NCI-H510A treated with DMSO at 0.1 percent for 48 hours (cell line): ENCODE data around the gene ESCO1.
"Not testable (repeated sequence)": the region's sequence is repeated elsewhere in the genome, so short reads cannot be mapped to it uniquely, and the experiment has no call there.

ENCODE experiments used
- DNase-seq: peaks from one replicate; lab custom pipeline; 2025; lab: John Stamatoyannopoulos, UW

The ESCO1 gene

DNA sequence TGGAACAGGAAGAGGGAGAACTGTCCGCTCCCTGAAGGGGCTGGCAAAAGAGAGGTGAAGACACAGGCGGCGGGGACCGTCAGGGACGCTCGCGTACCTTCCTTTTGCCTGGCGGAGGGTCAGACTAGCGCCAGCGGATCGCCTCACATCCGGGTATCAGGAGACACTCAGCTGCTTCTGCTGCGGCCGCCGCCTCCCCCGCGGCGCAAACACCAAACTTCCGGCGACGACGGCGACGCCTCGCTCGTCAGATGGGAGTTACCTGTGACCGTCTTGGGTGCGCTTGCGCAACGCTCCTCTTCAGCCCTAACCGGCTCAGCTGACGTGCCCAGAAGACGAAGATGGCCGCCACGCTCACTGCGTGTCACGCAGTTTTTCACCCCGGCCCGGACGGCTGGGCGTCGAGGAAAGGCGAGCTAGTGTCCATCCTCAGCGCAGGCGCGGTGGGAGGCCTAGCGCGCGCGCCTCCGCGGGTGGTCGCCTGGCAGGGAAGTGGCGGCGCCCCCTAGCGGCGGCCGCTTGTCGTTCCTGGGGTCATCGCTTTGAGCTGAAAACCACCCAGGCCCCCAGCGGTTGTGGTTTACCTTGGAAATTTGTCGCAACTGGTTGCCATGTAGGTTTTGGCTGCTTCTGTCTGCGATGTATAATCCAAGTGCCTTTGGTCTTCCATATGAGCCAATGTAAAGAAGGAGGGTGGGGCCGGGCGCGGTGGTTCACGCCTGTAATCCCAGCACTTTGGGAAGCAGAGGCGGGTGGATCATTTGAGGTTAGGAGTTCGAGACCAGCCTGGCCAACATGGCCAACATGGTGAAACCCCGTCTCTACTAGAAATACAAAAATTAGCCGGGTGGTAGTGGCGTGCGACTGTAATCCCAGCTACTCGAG, at the start of gene ESCO1:
Gene ESCO1 (minus strand): TSS at position 179 of the 885 bp plus-strand sequence. CDS start 25,861 bp downstream, outside the sequence.
- DNase-seq, result peak; percentile 82

- not testable (repeated sequence) for DNase-seq
Observed at GRCh38 chr18:21640375-21640774, 39.9 kb upstream of the ESCO1 start.

- DNase-seq, result no peak
Observed at GRCh38 chr18:21638822-21639221, 38.3 kb upstream of the ESCO1 start.

GRCh38 chr18:21636769-21637168, 36.3 kb upstream of the ESCO1 start:
- no peak for DNase-seq

DNA sequence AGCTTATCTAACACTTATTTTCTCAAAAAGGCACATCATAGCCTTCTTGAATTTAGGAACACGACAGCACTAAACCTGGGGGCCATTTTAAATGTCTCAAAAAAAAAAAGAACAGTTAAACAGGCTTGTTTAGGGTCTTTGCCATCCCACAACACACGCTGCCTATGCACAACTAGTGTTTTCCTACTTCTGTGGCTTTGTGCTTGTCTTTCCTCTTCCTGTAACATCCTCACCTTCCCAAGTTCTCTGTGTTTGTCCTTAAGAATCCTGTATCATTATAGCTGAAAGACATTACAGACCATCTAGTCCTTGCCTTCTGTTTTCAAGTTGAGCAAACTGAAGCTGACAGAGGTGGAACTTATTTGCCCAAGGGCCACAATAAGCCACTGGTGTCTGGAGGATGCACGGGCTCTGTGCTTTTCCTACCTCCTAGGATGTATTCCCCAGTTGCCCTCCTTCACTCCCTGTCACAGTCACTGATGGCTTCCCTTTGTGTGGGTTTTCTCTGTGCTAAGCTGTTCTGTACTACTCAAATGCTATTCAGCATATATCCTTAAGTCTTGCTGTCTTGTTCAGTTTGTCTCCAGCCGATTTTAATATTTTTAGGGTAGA, 34.2 kb upstream of the ESCO1 start:
- DNase-seq, result no peak

DNA sequence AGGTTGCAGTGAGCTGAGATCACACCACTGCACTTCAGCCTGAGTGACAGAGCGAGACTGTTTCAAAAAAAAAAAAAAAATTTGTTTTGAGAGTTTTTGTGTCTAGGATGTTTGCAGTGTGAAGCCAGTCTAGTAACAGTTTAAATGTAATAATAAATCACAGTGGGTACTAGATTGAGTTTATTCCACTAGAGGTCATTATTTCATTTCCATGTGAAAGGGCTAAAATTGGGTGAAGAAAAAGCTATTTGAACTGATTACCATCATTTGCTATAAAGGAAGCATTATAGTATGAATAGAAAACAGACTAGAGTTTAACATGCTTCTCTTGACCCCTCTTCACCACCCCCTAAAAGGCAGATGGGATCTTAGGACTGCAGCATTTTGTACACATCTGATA, 31.9 kb upstream of the ESCO1 start:
- DNase-seq, result no peak

- DNase-seq, result no peak
Observed at GRCh38 chr18:21629089-21629832, 28.8 kb upstream of the ESCO1 start.

GRCh38 chr18:21621640-21622039, 21.1 kb upstream of the ESCO1 start:
- DNase-seq, result not testable (repeated sequence)

DNA sequence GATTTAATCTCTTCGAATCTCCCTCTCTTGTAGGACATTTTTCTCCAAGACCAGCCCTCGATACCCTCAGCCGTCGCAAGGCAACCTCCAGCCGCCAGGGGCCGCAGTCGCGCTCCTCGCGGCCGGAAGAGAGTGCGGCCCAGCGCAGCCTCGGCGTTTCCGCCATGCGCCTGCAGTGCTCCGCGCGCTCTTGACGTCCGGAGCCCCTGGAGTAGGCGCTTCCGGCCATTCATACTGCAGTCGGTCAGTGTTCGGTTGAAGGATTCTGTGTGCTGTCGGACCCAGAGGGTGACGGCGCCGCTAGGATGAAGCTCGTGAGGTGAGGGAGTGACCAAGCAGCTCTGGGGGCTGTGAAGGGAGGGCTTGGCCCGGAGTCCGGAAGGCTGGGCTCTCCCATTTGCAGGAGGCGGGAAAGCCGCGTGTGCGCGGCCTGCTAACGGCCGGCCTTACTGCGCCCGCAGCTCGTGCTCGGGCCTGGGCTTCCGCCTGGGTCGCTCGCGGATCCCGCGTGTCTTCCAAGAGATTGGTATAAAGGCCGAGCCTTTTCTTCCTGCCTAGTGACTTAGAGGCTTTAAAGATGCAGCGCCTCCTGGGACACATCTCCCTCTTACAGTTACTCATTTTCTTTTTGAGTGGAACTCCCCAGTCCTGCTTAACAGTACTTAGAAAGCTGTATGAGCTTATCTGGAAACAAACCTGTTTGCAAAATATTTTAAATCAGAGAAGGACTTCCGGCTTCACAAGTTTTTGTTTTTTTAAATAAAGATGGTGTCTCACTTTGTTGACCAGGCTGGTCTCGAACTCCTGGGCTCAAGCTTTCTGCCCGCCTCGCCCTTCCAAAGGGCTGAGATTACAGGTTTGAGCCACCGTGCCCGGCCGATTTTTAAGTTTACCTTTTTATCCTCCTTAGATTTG, 11.9 kb upstream of the ESCO1 start, which contains the start of gene SNRPD1:
Gene SNRPD1 (plus strand): TSS at position 190 of the 915 bp plus-strand sequence. CDS start 116 bp downstream, at position 306.
- DNase-seq, result peak; percentile 56

DNA sequence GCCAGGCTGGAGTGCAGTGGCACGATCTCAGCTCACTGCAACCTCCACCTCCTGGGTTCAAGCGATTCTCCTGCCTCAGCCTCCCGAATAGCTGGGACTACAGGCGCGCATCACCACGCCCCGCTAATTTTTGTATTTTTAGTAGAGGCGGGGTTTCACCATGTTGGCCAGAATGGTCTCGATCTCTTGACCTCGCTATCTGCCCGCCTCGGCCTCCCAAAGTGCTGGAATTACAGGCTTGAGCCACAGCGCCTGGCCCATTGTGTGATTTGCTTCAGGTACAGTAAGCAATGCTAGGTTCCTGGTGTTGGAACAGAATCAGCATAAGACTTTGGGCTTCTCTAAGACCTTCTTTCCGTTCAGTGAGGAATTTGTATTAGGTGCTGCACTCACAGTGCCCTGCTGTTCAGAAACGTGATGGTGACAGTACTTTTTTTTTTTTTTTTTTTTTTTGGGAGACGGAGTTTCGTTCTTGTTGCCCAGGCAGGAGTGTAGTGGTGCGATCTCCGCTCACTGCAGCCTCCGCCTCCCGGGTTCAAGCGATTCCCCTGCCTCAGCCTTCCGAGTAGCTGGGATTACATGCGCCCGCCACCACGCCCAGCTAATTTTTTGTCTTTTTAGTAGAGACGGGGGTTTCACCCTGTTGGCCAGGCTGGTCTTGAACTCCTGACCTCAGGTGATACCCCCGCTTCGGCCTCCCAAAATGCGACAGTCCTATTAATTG, 11.1 kb upstream of the ESCO1 start:
- DNase-seq, result not testable (repeated sequence)

DNA sequence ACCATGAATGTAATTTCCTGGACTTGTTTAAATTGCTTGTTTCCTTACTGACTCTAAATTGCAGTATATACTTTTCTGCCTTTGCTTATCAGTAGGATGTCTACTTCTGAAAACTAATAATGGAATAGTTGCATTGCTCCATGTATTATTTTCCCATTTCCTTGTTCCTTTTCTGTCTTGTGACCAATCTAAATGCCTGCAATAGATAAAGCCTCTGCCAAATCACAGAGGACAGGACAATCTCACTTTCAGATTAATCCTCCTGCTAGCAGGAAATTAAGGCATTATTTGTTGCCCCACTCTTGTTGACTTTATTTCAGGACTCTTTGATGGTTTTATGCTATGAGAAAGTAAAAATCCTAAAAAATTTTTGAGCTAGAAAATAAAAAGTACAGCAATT, 4.7 kb upstream of the ESCO1 start:
- DNase-seq, result no peak

DNA sequence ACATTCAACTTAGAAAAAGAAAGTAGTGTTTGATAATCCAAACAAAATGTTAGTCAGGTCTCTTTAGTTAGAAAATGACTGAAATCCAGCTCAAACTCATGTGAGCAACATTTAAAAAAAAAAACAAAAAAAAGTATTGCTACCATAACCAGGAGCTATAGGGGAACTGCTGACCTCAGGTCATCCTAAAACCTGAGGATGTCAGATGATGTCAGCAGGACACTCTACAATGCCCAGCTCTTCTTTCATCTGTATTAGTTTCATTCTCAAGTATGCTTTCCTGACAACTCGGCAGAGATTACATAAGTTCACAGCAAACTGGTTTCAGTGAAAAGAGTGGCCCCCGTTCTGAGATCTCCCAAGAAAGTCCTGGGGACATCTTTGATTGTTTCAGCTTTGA, 4.2 kb upstream of the ESCO1 start:
- no peak for DNase-seq

- no peak for DNase-seq
Observed at GRCh38 chr18:21602299-21602587, 1.7 kb upstream of the ESCO1 start.

DNA sequence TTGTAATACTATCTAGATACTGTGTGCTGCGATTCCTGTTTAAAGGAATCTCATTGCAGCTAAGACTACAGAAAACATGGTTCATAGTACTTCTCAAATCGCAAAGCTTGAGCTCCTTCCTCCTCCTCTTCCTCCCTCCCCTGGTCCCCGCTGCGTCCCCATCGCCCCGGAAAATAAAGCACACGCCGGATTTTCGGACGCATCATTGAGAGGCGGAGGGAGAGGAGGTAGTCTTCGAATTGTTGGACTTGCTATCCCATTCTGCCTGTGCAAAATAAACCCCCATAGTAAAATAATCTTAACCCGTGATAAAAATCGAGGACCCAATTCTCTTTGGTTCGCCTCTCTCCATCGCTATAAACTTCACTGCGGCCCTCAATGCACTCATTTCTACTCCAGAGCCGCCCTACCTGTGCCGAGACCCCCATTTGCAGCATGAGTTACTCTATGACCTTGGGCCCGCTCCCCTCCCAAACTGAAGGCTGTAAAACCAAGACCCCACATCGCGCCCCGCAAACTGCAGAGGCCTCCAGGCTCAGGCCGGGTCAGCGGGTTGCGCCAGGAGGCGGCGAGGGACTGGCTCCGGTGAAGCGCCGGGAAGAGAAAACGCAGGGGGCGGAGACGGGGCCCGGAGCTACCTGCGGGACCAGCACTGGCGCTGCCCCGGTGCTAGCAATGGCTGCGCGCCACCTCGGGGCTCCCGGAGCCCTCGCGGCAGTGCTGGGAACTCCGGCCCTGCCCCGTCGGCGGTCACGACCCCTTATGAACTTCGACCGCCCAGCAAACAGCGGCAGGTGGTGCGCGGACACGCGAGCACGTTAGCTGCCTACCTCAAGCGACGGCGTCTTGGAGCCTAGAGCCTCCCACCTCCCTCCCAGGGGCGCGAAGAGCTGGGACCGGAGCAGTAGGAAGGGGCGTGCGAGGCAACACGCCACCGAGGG, 649 bp downstream of the ESCO1 start:
- peak; percentile 41 for DNase-seq

DNA sequence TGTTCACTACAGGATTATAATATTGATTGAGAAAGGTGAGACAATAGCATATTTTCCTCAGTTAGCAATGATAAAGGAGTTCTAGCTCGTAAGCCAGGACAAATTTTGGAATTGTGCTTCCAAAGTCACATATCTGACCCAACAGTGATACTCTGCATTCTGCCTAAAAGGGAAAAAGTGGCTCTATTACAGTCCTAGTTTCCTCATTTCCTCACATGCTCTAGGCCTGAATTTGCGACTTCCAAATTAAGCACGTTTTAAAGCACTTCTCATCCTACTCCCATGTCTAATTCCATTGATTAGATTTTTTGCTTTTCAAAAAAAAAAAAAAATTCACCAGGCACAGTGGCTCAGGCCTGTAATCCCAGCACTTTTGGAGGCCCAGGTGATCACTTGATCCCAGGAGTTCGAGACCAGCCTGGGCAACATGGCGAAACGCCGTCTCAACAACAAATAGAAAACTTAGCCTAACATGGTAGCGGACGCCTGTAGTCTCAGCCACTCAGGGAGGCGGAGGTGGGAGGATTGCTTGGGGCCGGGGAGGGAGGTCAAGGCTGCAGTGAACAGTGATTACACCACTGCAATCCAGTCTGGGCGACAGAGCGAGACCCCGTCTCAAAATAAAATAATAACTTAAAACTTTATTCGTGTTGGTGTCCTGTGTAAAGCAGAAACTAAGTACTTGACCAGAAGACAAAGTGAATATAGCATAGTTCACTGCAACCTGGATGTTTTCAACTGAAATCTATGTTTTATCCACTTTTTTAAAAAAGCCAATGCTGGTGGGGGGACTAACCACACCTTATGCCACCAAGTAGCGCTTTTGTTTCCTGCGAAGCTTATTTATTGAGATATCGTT, 1.5 kb downstream of the ESCO1 start:
- DNase-seq, result peak; percentile 4

DNA sequence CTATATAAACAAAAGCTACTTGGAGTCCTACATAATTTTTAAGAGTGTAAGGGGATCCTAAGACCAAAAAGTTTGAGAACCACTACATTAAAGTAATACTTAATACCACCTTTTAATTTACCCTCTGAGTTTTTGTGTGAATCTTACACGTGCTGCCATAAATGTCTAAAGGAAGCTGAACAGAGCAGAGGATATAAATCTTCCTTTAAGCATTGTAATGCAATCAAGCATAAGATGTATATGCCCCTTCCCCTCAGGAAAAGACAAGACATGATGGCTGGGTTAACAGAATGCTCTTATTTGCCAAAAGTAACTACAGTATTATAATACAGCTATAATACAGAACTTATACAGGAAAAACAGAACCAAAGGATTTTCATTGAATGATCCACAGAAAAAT, 2.9 kb downstream of the ESCO1 start:
- DNase-seq, result no peak

DNA sequence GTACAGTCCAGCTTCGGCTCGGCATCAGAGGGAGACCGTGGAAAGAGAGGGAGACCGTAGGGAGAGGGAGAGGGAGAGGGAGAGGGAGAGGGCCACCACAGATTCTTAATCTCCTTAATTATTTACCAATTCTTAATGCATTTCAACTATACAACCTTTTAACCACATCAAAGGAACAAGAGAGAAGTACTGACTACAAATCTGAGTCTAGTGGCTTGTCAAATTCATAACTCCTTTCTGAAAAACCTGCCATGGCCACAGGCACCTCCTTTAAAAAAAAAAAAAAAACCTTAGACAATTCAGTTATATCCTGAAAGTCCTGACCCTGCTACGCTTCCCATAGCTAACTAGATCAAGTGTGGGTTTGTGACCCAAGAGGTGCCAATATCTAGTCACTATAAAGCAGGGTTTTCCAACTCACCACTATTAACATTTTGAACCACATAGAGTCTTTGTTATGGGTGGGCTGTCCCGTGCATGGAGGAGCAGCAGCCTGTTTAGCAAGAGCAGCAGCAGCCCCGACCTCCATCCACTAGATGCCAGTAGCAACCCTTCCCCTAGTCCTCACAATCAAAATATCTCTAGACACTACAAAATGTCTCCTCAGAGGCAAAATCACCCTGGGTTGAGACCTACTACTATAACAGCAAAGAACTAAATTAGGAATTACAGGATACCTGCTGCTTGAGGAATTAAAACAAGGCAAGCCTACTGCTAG, 6.8 kb downstream of the ESCO1 start:
- DNase-seq, result no peak

GRCh38 chr18:21592361-21592760, 8.1 kb downstream of the ESCO1 start:
- not testable (repeated sequence) for DNase-seq
